K562 treated with DMSO at 1 percent for 48 hours (cell line): ENCODE measurements around the gene THAP6. TPM values are rescaled to one million over a fixed set of nuclear protein-coding genes. Genes with fewer than 3 reads are reported as not detected.

Experiments
- total RNA-seq: library from RNA; unstranded; fragments of 300-600 nt; gene quantifications from 2 replicates; pipeline ENCODE4 v1.2.3, GENCODE V29; 2022; ENCODE audit warnings: low replicate concordance; ENCODE audit errors: extremely low read depth

The THAP6 gene
- not detected in 2 replicates for total RNA-seq

GRCh38 chr4:75514131-75514948, at the start of gene THAP6, which contains the start of gene RCHY1:
THAP6 (plus strand) TSS chr4:75514473; CDS start chr4:75515453, 980 bp downstream.
RCHY1 (minus strand) TSS chr4:75514403; CDS start chr4:75514286, 117 bp downstream.

GRCh38 chr4:75555294-75556164, 41.3 kb downstream of the THAP6 start, which contains the start of gene ODAPH:
ODAPH (plus strand) TSS chr4:75556066; CDS start chr4:75556083, 17 bp downstream.

Other genes with a start within 250 kb of the THAP6 start
- gene RCHY1, start 70 bp upstream of the THAP6 start, total RNA-seq: not detected in 2 replicates
- gene ODAPH, start 41.6 kb downstream of the THAP6 start, total RNA-seq: not detected in 2 replicates
- gene CDKL2, start 116.1 kb downstream of the THAP6 start, total RNA-seq: not detected in 2 replicates
- gene G3BP2, start 158.9 kb downstream of the THAP6 start, total RNA-seq: not detected in 2 replicates
- not detected in 2 replicates for gene USO1, start 210.1 kb downstream of the THAP6 start, total RNA-seq